ENCODE results near the gene RNF32. TPM values are rescaled to one million over a fixed set of nuclear protein-coding genes. Genes with fewer than 3 reads are reported as not detected.
A peak's percentile ranks its signal among the peaks of the same experiment; 100 is the strongest.
"Not testable (repeated sequence)": the region's sequence is repeated elsewhere in the genome, so short reads cannot be mapped to it uniquely, and the experiment has no call there.

The RNF32 gene
- total and polyA plus RNA-seq, 8 donors: 0.69 to 2.5 (median 1.1) TPM

- DNase-seq: no peak
- H3K4me3 ChIP-seq: no peak overlapping the region
- H3K4me1 ChIP-seq: no peaks in the 10 kb centered on the region
- intact Hi-C loops (cut with DNase I): no loop called here
- no peaks in the 10 kb centered on the region for H3K27me3 ChIP-seq
- no peak overlapping the region for H3K27ac ChIP-seq
- no peak for FAIRE-seq
- H3K36me3 ChIP-seq: no peaks in the 10 kb centered on the region
- ATAC-seq: no peak
- no peaks in the 10 kb centered on the region for H3K9me3 ChIP-seq
- no peak for TF ChIP-seq CTCF (IDR thresholded peaks at IDR 0.05)
- 86 to 88% methylated on average over 7 of the region's 7 CpGs for WGBS, 2 donors
Observed at GRCh38 chr7:156635529-156636385, 4.8 kb upstream of the RNF32 start.

GRCh38 chr7:156637093-156637492 is 3.5 kb upstream of the RNF32 start:
- ATAC-seq; H3K4me1 ChIP-seq; DNase-seq; FAIRE-seq; H3K36me3 ChIP-seq; H3K4me3 ChIP-seq; intact Hi-C loops (cut with DNase I); H3K27ac ChIP-seq; H3K27me3 ChIP-seq; H3K9me3 ChIP-seq: not testable (repeated sequence)
- 97 to 98% methylated on average over 7 of the region's 7 CpGs for WGBS, 2 donors

GRCh38 chr7:156638443-156639077 is 2.0 kb upstream of the RNF32 start:
- Histone ChIP-seq H3K27ac (no peak overlapping the region), H3K36me3 (no peaks in the 10 kb centered on the region), H3K9me3 (no peaks in the 10 kb centered on the region), H3K4me3 (no peak overlapping the region), H3K27me3 (no peaks in the 10 kb centered on the region), H3K4me1 (no peaks in the 10 kb centered on the region)
- no peak for FAIRE-seq
- no peak for TF ChIP-seq CTCF (IDR thresholded peaks at IDR 0.05)
- WGBS, 2 donors: 97% methylated on average over 8 of the region's 8 CpGs
- intact Hi-C loops (cut with DNase I): no loop called here
- ATAC-seq: no peak
- DNase-seq: no peak

- Histone ChIP-seq H3K4me3 (peak overlapping the region; percentile 48 to 98 (median 79)), H3K4me1 (no peaks in the 10 kb centered on the region), H3K9me3 (no peaks in the 10 kb centered on the region), H3K27me3 (no peaks in the 10 kb centered on the region), H3K27ac (peak overlapping the region; percentile 9 to 78 (median 66)), H3K36me3 (no peaks in the 10 kb centered on the region)
- intact Hi-C loops (cut with DNase I): no loop called here
- WGBS, 2 donors: 54 to 60% methylated on average over 52 of the region's 52 CpGs
- no peak for TF ChIP-seq CTCF (IDR thresholded peaks at IDR 0.05)
- no peak for FAIRE-seq
- DNase-seq: peak in 5 of 6 donors; percentile 21 to 68 (median 36)
- ATAC-seq: peak in 3 of 4 donors; percentile 7 to 10 (median 9)
Observed at GRCh38 chr7:156639426-156640256, 933 bp upstream of the RNF32 start.

- Histone ChIP-seq H3K27me3 (no peaks in the 10 kb centered on the region), H3K4me1 (no peaks in the 10 kb centered on the region), H3K9me3 (no peaks in the 10 kb centered on the region), H3K36me3 (no peaks in the 10 kb centered on the region), H3K27ac (peak overlapping the region; percentile 33 to 78 (median 63)), H3K4me3 (peak overlapping the region; percentile 48 to 98 (median 79))
- FAIRE-seq (no peak), ATAC-seq (peak; percentile 41 to 70 (median 64)), DNase-seq (peak in 1 of 6 donors; percentile 35)
- 2% methylated on average over 28 to 30 of the region's 30 CpGs for WGBS, 2 donors
- no peak for TF ChIP-seq CTCF (IDR thresholded peaks at IDR 0.05)
- intact Hi-C loops (cut with DNase I): no loop called here
Observed at GRCh38 chr7:156640949-156641485, 443 bp downstream of the RNF32 start.

All from pancreas (tissue), 10 donors.